Measurements from ENCODE around the gene RABGAP1L.

Gene RABGAP1L

GRCh38 chr1:174914991-174915390 lies 755.7 kb downstream of the RABGAP1L start:
- TF ChIP-seq, protein P1, sequence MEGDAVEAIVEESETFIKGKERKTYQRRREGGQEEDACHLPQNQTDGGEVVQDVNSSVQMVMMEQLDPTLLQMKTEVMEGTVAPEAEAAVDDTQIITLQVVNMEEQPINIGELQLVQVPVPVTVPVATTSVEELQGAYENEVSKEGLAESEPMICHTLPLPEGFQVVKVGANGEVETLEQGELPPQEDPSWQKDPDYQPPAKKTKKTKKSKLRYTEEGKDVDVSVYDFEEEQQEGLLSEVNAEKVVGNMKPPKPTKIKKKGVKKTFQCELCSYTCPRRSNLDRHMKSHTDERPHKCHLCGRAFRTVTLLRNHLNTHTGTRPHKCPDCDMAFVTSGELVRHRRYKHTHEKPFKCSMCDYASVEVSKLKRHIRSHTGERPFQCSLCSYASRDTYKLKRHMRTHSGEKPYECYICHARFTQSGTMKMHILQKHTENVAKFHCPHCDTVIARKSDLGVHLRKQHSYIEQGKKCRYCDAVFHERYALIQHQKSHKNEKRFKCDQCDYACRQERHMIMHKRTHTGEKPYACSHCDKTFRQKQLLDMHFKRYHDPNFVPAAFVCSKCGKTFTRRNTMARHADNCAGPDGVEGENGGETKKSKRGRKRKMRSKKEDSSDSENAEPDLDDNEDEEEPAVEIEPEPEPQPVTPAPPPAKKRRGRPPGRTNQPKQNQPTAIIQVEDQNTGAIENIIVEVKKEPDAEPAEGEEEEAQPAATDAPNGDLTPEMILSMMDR (IDR thresholded peaks at IDR 0.05; ENCODE audit: borderline replicate concordance, control extremely low read depth, extremely low read depth, insufficient read depth, missing control alignments) = no peak
- DNase-seq (ENCODE audit: low spot score) = no peak
- in situ Hi-C loops (cut with MboI; ENCODE audit: low sequenced_read_pairs, unreplicated experiment) = no loop called here

DNA sequence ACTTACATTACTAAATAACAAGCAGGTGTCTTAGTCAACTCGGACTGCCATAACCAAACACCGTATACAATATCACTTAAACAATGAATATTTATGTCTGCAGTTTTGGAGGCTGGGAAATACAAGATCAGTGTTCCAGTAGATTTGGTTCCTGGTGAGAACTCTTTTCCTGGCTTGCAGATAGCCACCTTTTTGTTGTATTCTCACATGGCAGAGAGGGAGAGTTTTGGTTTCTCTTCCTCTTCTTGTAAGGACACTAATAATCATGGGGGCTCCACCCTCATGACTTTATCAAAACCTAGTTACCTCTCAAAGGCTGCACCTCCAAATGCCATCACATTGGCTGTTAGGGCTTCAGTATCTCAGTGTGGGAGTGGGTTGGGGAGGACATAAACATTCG lies 757.5 kb downstream of the RABGAP1L start:
- DNase-seq (ENCODE audit: low spot score) = no peak
- in situ Hi-C loops (cut with MboI; ENCODE audit: low sequenced_read_pairs, unreplicated experiment) = no loop called here
- TF ChIP-seq, protein P1 (IDR thresholded peaks at IDR 0.05; ENCODE audit: borderline replicate concordance, control extremely low read depth, extremely low read depth, insufficient read depth, missing control alignments) = no peak

GRCh38 chr1:174920093-174920492 lies 760.8 kb downstream of the RABGAP1L start:
- TF ChIP-seq, protein P1 (IDR thresholded peaks at IDR 0.05; ENCODE audit: borderline replicate concordance, control extremely low read depth, extremely low read depth, insufficient read depth, missing control alignments) = no peak
- DNase-seq (ENCODE audit: low spot score) = no peak
- in situ Hi-C loops (cut with MboI; ENCODE audit: low sequenced_read_pairs, unreplicated experiment) = no loop called here

GRCh38 chr1:174922121-174922520 lies 762.8 kb downstream of the RABGAP1L start:
- in situ Hi-C loops (cut with MboI; ENCODE audit: low sequenced_read_pairs, unreplicated experiment) = no loop called here
- TF ChIP-seq, protein P1 (IDR thresholded peaks at IDR 0.05; ENCODE audit: borderline replicate concordance, control extremely low read depth, extremely low read depth, insufficient read depth, missing control alignments) = no peak
- no peak for DNase-seq (ENCODE audit: low spot score)

- TF ChIP-seq, protein P1 (IDR thresholded peaks at IDR 0.05; ENCODE audit: borderline replicate concordance, control extremely low read depth, extremely low read depth, insufficient read depth, missing control alignments) = no peak
- in situ Hi-C loops (cut with MboI; ENCODE audit: low sequenced_read_pairs, unreplicated experiment) = no loop called here
- no peak for DNase-seq (ENCODE audit: low spot score)
These were observed 764.5 kb downstream of the RABGAP1L start for GRCh38 chr1:174923820-174924219.

DNA sequence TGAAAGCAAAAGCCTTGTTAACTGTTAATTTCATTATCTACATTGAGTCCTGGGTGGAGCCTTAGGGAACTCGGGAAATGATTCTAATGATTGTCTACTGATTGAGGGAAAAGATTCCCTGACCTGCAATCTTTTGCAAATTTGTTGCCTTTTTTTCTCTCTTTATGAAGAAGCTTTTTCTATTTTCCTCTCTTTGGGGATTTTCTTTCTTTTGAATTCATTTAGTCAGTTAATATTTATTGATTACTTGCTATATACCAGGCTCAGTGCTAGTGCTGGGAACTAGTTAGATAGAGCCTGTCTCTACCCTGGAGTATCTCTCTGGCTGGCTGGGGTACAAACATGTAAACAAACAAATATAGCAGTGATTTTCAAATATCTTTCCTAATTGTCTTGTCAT lies 769.2 kb downstream of the RABGAP1L start:
- DNase-seq (ENCODE audit: low spot score) = no peak
- in situ Hi-C loops (cut with MboI; ENCODE audit: low sequenced_read_pairs, unreplicated experiment) = no loop called here
- TF ChIP-seq, protein P1 (IDR thresholded peaks at IDR 0.05; ENCODE audit: borderline replicate concordance, control extremely low read depth, extremely low read depth, insufficient read depth, missing control alignments) = no peak

DNA sequence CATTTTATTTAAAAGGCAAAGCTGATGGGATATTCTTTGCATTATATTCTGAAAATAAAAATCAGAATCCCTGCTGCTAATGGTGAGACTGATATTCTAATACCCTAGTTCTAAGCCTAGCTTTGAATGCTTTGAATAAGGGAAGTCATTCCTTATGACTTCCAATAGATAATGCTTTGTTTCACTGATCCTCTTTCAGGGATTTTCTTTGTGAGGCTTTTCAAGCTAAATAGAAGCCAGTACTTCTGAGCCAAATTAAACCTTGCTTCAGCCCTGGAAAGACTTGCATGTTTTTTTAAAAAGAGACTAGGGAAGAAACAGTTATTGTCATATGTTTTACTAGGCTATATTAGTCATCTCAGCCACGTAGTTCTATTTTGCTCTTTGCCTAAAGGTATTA lies 771.9 kb downstream of the RABGAP1L start:
- TF ChIP-seq, protein P1 (IDR thresholded peaks at IDR 0.05; ENCODE audit: borderline replicate concordance, control extremely low read depth, extremely low read depth, insufficient read depth, missing control alignments) = no peak
- in situ Hi-C loops (cut with MboI; ENCODE audit: low sequenced_read_pairs, unreplicated experiment) = no loop called here
- DNase-seq (ENCODE audit: low spot score) = no peak

All from GM13976 (cell line).